ENCODE measurements around the gene CHD2. TPM values are rescaled to one million over a fixed set of nuclear protein-coding genes. Genes with fewer than 3 reads are reported as not detected.

Gene CHD2
- polyA plus RNA-seq, 1 experiment = 62.6 TPM

DNA sequence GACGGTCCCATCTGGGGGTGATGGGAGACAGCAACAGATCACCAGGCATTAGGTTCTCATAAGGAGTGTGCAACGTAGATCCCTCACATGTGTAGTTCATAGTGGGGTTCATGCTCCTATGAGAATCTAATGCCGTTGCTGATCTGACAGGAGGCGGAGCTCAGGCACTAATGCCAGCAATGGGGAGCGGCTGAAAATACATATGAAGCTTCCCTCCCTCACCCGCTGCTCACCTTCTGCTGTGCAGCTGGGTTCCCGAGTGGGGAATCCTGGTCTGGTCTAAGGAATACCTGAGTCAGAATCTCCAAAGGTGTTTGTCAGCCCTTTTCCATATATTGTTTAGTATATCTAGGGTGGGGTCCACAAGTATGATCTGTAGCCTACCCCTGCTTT, 52.3 kb downstream of the CHD2 start:
- ChIA-PET POLR2A (no interaction called here), CTCF (no interaction called here)
- TF ChIP-seq, protein P1, sequence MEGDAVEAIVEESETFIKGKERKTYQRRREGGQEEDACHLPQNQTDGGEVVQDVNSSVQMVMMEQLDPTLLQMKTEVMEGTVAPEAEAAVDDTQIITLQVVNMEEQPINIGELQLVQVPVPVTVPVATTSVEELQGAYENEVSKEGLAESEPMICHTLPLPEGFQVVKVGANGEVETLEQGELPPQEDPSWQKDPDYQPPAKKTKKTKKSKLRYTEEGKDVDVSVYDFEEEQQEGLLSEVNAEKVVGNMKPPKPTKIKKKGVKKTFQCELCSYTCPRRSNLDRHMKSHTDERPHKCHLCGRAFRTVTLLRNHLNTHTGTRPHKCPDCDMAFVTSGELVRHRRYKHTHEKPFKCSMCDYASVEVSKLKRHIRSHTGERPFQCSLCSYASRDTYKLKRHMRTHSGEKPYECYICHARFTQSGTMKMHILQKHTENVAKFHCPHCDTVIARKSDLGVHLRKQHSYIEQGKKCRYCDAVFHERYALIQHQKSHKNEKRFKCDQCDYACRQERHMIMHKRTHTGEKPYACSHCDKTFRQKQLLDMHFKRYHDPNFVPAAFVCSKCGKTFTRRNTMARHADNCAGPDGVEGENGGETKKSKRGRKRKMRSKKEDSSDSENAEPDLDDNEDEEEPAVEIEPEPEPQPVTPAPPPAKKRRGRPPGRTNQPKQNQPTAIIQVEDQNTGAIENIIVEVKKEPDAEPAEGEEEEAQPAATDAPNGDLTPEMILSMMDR (IDR thresholded peaks at IDR 0.05; ENCODE audit: low read depth, low read length) = no peak
- H3K27me3 ChIP-seq (ENCODE audit: control insufficient read depth, insufficient read depth, low read length) = no peaks in the 10 kb centered on the region
- no peak overlapping the region for H3K4me3 ChIP-seq (ENCODE audit: low read depth, low read length)
- no peak for DNase-seq (ENCODE audit: low read depth, low spot score)
- no peak overlapping the region for H3K27ac ChIP-seq (ENCODE audit: low read depth, low read length)
- H3K9me3 ChIP-seq (ENCODE audit: control insufficient read depth, insufficient read depth, low read length) = peaks cover 11% of the 10 kb centered on the region

DNA sequence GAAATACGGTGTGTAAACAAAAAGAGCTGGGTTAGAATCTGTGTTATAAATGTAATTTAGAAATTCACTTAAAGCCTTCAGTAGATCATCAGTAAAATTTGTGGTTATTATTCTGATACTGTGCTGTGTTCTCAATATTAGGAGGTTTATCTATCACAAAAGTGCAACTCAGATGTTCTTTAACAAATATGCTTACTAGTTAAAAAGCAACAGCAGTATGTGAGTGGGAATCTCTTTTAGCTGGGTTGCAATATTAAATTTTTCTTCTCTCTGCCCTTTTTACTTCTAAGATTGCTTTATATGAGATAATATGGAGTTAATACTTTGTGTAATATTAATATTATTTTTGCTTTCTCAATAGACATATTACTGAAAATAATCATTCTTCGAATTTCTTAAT, 53.4 kb downstream of the CHD2 start:
- DNase-seq (ENCODE audit: low read depth, low spot score) = no peak
- ChIA-PET POLR2A (no interaction called here), CTCF (interaction anchor here (0.8 to 2.0 kb wide), 7 partner anchors 9 to 1166 kb away, joined by 3 to 9 read pairs (median 4); no protein-coding TSS in a partner anchor)
- H3K4me3 ChIP-seq (ENCODE audit: low read depth, low read length) = no peak overlapping the region
- no peak overlapping the region for H3K27ac ChIP-seq (ENCODE audit: low read depth, low read length)
- H3K9me3 ChIP-seq (ENCODE audit: control insufficient read depth, insufficient read depth, low read length) = peaks cover 8% of the 10 kb centered on the region
- no peaks in the 10 kb centered on the region for H3K27me3 ChIP-seq (ENCODE audit: control insufficient read depth, insufficient read depth, low read length)
- TF ChIP-seq, protein P1 (IDR thresholded peaks at IDR 0.05; ENCODE audit: low read depth, low read length) = no peak

DNA sequence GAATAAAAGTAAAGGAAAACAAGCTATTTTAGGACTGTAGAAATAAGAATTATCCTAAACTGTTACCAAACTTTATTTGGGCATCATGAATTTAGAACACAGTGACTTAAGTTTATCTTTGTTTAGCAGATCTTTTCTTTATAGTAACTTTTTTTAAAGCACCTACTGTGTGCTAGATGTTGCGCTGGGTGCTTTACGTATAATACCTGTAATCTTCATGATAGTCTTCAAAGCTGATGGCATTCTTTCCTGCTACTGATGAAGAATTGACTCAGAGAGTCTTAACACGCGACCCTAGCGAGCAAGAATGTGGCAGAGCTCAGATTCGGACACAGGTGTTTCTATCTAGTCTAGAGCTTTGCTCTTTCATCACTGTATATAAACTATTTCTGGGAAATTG, 53.9 kb downstream of the CHD2 start:
- no peak overlapping the region for H3K4me3 ChIP-seq (ENCODE audit: low read depth, low read length)
- TF ChIP-seq, protein P1 (IDR thresholded peaks at IDR 0.05; ENCODE audit: low read depth, low read length) = no peak
- peaks cover 4% of the 10 kb centered on the region for H3K9me3 ChIP-seq (ENCODE audit: control insufficient read depth, insufficient read depth, low read length)
- H3K27ac ChIP-seq (ENCODE audit: low read depth, low read length) = no peak overlapping the region
- H3K27me3 ChIP-seq (ENCODE audit: control insufficient read depth, insufficient read depth, low read length) = no peaks in the 10 kb centered on the region
- CTCF ChIA-PET = interaction anchor here (0.5 to 2.0 kb wide), 9 partner anchors 9 to 1166 kb away, joined by 3 to 9 read pairs (median 4); no protein-coding TSS in a partner anchor
- POLR2A ChIA-PET = no interaction called here
- DNase-seq (ENCODE audit: low read depth, low spot score) = no peak

DNA sequence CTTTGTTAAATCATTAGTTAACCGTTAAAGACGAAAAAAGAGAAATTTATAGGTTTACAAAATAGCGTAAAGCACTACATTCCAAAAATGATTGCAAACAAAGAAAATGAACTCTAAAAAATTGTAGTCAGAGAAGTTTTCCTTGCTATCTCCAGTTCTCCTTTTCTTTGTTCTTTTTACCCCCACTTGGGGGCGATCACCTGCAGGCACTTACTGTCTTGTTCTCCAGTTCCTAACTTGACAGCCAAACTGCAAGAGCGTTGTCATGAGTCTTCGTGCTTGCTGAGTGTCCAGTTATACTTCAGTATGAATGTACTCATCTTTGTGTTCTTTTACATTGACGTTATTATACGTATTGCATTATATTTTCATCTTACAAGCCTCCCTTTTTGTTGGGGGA, 54.5 kb downstream of the CHD2 start:
- POLR2A ChIA-PET = no interaction called here
- TF ChIP-seq, protein P1 (IDR thresholded peaks at IDR 0.05; ENCODE audit: low read depth, low read length) = peak; percentile 26
- Histone ChIP-seq H3K4me3 (ENCODE audit: low read depth, low read length) (no peak overlapping the region), H3K27ac (ENCODE audit: low read depth, low read length) (no peak overlapping the region), H3K27me3 (ENCODE audit: control insufficient read depth, insufficient read depth, low read length) (no peaks in the 10 kb centered on the region), H3K9me3 (ENCODE audit: control insufficient read depth, insufficient read depth, low read length) (peaks cover 4% of the 10 kb centered on the region)
- no peak for DNase-seq (ENCODE audit: low read depth, low spot score)
- CTCF ChIA-PET = interaction anchor here (0.7 to 2.0 kb wide), 7 partner anchors 10 to 158 kb away, joined by 3 to 7 read pairs (median 3); no protein-coding TSS in a partner anchor

DNA sequence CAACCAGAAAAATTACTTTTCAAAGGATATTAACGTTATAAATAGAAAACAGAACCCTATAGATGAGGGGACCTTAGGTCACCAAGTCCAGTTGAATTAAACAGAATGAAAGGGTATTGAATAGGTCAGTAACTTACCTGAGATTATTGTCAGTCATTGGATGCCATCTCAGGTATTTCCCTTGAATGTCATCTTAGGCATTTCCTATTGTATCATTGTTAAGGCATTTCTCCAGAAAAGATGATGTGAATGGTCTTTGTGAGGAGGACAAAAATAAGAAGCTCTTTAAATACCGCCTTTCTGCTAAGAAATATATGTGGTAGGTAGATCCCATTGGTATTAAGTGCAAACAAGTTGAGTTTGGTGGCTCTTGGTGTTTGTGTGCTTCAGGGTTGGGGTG, 55.6 kb downstream of the CHD2 start:
- CTCF ChIA-PET = interaction anchor here (0.8 kb wide), 1 partner anchor 147 kb away, joined by 3 read pairs; no protein-coding TSS in a partner anchor
- Histone ChIP-seq H3K4me3 (ENCODE audit: low read depth, low read length) (no peak overlapping the region), H3K27me3 (ENCODE audit: control insufficient read depth, insufficient read depth, low read length) (no peaks in the 10 kb centered on the region), H3K9me3 (ENCODE audit: control insufficient read depth, insufficient read depth, low read length) (no peaks in the 10 kb centered on the region), H3K27ac (ENCODE audit: low read depth, low read length) (no peak overlapping the region)
- POLR2A ChIA-PET = no interaction called here
- no peak for DNase-seq (ENCODE audit: low read depth, low spot score)
- TF ChIP-seq, protein P1 (IDR thresholded peaks at IDR 0.05; ENCODE audit: low read depth, low read length) = no peak
